GM12864 (cell line): ENCODE measurements around the gene CEP20.
"Not testable (repeated sequence)": the region's sequence is repeated elsewhere in the genome, so short reads cannot be mapped to it uniquely, and the experiment has no call there.

Source experiments
- DNase-seq: peaks from one replicate; pipeline ENCODE4 v3.0.0-alpha.2; 2011; ENCODE audit warnings: low read depth
- H3K4me3 ChIP-seq: 2 replicates; pipeline ENCODE4 v1.5.1; 2011; ENCODE audit warnings: mild to moderate bottlenecking, low read depth, low read length, control low read depth
- TF ChIP-seq, protein P1 (sequence below): IDR thresholded peaks from 2 replicates; pipeline ENCODE4 v1.5.1; 2011; ENCODE audit warnings: low read depth, mild to moderate bottlenecking, moderate library complexity, low read length, control low read depth, inconsistent platforms; ENCODE audit errors: missing control alignments

The CEP20 gene

DNA sequence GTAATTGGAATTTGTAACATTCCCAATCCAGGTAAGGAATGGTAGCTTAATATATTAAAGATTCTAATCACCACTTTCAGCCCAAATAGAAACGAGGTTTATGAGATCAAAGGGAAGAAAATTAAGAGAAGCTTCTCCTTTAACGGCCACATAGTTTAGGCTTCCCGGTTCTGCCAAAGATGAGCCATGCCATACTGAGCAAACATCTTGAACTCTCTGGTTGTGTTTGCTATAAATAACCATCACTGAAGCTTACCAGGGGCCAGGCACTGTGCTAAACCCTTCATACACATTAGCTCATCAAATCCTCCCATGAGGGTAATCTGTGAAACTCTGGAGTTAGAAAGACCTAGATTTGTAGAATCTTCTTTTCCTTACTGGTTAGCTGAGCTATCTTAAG is 34.3 kb downstream of the CEP20 start:
- no peak for DNase-seq
- no peak overlapping the region for H3K4me3 ChIP-seq
- TF ChIP-seq, protein P1, sequence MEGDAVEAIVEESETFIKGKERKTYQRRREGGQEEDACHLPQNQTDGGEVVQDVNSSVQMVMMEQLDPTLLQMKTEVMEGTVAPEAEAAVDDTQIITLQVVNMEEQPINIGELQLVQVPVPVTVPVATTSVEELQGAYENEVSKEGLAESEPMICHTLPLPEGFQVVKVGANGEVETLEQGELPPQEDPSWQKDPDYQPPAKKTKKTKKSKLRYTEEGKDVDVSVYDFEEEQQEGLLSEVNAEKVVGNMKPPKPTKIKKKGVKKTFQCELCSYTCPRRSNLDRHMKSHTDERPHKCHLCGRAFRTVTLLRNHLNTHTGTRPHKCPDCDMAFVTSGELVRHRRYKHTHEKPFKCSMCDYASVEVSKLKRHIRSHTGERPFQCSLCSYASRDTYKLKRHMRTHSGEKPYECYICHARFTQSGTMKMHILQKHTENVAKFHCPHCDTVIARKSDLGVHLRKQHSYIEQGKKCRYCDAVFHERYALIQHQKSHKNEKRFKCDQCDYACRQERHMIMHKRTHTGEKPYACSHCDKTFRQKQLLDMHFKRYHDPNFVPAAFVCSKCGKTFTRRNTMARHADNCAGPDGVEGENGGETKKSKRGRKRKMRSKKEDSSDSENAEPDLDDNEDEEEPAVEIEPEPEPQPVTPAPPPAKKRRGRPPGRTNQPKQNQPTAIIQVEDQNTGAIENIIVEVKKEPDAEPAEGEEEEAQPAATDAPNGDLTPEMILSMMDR, result no peak

DNA sequence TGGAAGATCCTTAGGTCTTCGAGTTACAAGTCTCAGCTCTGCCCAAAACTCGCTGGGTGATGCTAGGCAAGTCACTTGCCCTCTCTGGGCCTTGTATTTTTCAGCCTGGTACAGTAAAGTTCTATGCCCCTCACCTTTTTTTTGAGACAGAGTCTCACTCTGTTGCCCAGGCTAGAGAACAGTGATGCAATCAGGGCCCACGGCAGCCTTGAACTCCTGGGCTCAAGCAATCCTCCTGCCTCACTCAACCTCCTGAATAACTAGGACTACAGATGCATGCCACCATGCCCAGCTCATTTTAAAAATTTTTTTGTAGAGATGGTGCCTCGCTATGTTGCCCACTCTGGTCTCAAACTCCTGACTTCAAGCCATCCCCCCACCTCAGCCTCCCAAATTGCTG is 35.4 kb downstream of the CEP20 start:
- H3K4me3 ChIP-seq, result no peak overlapping the region
- no peak for DNase-seq
- TF ChIP-seq, protein P1, result no peak

DNA sequence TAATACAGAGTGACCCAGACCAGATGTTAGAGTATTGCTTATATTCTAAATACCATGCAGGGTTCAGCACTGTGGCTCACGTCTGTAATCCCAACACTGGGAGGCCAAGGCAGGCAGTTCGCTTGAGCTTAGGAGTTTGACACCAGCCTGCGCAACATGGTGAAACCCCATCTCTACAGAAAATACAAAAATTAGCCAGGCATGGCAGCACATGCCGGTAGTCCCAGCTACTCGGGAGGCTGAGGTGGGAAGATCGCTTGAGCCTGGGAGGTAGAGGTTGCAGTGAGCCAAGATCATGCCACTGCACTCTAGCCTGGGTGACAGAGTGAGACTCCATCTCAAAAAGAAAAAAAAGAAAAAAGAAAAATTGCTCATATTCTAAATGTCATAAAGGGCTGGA is 37.8 kb downstream of the CEP20 start:
- not testable (repeated sequence) for DNase-seq, H3K4me3 ChIP-seq

DNA sequence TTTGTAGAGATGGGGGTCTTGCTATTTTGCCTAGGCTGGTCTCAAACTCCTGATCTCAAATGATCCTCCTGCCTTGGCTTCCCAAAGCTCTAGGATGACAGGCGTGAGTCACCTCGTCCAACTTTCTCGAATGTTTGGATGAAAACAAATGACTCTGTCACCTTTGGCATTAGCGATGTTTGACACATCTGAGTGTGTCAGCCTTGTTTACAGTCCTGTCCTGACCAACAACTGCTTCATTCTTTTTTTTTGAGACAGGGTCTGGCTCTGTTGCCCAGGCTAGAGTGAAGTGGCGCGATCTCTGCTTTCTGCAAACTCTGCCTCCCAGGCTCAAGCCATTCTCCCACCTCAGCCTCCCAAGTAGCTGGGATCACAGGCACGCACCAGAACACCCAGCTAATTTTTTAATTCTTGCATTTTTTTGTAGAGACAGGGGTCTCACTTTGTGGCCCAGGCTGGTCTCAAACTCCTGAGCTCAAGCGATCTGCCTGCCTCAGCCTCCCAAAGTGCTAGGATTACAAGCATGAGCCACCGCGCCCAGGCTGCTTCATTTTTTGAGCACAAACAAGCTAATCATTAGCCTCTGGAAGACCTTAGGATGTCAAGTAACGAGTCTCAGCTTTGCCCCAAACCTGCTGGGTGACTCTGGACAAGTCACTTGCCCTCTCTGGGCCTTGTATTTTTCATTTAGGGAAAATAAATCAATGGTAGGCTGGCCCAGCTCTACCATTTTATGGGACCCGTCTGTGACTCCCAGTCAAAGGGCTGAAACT is 39.0 kb downstream of the CEP20 start:
- H3K4me3 ChIP-seq, result no peak overlapping the region
- DNase-seq, result no peak
- TF ChIP-seq, protein P1, result no peak

DNA sequence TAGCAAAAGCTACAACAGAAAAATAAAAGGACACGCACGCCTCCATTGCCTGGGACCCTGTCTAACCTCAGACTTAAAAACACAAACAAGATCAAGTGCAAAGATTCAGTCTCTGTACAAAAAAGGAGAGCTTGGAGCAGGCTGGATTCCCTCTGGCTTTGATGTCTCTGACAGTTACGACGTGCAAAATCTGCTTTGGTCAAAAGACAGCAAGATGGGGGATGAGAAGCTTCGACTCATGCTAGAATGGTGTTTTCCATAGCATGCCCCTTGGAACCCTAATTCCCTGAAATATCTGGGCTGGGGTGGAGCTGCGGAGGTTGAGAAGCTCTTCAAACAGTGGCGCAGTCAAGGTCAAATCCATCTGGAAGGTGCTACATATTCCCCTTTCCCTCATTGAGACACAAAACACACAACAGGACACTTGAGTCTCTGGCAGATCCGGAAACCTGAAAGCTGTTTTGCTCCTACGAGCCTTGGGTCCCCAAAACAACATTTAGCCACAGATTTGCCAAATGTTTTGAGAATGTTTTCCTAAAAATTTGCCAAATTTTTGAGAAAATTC is 40.7 kb downstream of the CEP20 start:
- no peak for DNase-seq
- TF ChIP-seq, protein P1, result no peak
- no peak overlapping the region for H3K4me3 ChIP-seq

DNA sequence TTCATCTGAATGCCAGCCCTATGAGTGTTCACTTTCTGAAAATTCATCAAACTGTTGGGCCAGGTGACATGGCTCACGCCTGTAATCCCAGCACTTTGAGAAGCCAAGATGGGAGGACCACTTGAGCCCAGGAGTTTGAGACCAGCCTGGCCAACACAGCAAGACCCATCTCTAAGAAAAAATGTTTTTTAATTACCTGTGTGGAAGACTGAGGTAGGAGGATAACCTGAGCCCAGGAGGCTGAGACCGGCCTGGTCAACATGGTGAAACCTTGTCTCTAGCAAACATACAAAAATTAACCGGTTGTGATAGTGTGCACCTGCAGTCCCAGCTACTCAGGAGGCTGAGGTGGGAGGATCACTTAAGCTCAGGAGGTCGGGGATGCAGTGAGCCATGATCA is 41.9 kb downstream of the CEP20 start:
- no peak overlapping the region for H3K4me3 ChIP-seq
- TF ChIP-seq, protein P1, result no peak
- no peak for DNase-seq

DNA sequence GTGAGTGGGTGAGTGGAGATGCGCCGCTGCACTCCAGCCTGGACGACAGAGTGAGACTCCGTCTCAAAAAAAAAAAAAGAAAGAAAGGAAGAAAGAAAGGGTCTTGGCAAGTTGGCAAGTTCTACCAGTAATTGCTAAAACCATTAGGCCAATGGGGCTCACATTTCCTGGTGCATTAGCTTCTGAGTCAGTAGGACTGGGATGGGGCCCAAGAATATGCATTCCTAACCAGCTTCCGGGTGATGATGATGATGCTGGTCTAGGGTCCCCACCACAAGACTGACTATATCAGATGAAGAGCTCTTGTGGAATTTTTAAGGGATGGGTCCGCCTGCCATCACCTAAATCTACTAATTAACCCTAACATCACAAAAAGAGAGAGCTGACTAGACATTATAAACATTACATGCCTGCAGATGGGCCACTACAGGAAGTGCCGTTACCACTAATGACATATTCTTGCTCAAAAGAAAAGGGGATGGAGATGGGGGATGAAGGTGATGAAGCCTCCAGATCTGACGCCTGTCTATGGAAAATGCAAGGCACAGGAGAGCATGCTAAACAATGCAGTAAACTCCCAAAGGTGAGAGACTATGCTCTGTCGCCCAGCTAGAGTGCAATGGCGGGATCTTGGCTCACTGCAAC is 44.6 kb downstream of the CEP20 start:
- no peak overlapping the region for H3K4me3 ChIP-seq
- TF ChIP-seq, protein P1, result no peak
- DNase-seq, result no peak

DNA sequence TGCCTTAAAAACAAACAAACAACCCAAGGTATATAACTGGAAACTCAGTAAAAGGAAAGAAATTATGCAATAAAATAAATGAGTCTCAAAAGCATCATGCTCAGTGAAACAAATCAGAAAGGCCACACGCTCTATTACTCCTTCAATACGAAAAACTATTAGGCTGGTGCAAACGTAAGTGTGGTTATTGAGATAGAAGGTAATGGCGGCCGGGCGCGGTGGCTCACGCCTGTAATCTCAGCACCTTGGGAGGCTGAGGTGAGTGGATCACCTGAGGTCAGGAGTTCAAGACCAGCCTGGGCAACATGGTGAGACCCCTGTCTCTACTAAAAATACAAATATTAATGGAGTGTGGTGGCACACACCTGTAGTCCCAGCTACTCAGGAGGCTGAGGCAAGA is 49.2 kb downstream of the CEP20 start:
- not testable (repeated sequence) for DNase-seq, H3K4me3 ChIP-seq
